Daoy (cell line): Measurements from ENCODE around the gene HAPLN1. TPM values are rescaled to one million over a fixed set of nuclear protein-coding genes. Genes with fewer than 3 reads are reported as not detected.
"Not testable (repeated sequence)": the region's sequence is repeated elsewhere in the genome, so short reads cannot be mapped to it uniquely, and the experiment has no call there.

Source experiments
- DNase-seq: peaks from one replicate; pipeline ENCODE4 v3.0.0-alpha.2; 2015; ENCODE audit warnings: low read depth
- total RNA-seq: library from RNA; depleted of rRNA; stranded (reverse); fragments of >200 nt; shearing (Covaris generic); gene quantifications from 2 replicates; pipeline ENCODE4 v1.2.3, GENCODE V29; 2014; rRNA removed

The HAPLN1 gene
- total RNA-seq: 24.4 and 28.5 TPM in 2 replicates

DNA sequence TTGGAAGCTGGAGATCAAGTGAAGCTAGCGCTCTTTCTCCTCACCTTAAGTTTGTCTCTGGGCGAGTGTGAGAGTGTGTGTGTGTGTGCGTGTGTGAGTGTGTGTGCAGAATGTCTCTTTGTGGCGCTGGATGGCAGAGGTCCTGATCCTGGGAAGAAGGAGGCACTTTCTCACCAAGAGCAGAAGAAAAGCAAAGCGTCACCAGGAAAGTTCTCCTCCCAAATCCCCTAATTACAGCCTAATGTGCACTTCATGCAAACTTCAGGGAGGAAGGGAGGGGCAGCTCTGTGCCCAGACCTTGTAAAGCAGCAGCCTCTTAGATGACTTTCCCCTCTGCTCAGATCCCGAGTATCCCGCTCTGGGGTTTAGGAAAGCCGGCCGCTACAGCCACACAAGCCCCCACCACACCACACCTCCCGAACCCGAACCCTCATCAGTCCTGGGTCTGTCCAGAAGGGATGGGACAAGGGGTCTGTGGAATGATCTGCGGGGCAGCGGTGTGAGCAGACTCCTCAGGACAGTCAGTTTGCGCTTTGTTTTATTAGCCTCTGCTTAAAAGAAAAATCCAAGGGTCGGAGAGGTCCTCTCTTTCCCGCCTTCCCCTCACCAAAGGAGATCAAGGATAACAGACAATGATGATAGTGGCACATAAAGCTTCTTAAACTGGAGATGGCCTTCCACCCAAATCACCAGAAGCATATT lies at the start of gene HAPLN1:
TSS of gene HAPLN1 (minus strand) at position 20 of the 702 bp plus-strand sequence. CDS start 47,332 bp downstream, outside the sequence.
- DNase-seq: peak; percentile 24

- no peak for DNase-seq
Measured at GRCh38 chr5:83767409-83767992, 46.8 kb upstream of the HAPLN1 start.

GRCh38 chr5:83764101-83764500 lies 43.4 kb upstream of the HAPLN1 start:
- DNase-seq: no peak

DNA sequence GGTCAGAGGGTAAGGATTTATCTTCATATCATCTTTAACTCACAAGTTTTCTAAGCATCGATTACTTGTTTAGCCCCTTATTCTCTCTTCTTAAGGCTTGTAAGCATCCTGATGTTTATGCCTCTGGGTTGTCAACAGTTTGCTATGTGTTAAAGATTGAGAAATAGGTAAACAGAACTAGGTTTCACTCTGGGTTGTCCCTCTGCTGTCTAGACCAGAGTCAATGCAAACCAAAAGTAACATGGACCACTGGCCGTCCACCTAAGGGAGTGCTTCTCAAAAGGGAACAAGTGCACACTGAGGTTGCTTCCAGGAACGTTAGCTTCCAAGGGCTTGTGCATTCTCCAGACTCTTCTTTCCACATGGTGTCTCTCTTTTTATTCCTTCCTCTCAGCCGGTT lies 39.9 kb upstream of the HAPLN1 start:
- DNase-seq: no peak

- no peak for DNase-seq
Measured at GRCh38 chr5:83752700-83753099, 32.0 kb upstream of the HAPLN1 start.

DNA sequence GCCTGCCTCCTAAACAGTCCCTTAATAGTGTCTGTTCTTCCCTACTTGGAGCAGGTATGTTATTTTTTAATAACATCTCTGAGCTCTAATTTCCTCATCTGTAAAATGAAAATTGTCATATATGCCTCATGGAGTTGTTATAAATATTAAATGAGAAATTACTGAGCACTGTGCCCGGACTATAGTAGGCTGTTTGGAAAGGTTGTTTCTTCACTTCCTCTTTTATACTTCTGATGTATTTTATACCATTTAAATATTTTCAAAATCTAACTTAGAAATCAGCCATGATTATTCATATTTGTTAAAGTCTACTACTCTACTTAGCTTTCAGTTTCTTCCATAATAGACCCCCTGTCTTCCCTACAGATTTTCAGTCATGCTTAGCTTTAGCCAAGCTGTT lies 30.5 kb upstream of the HAPLN1 start:
- no peak for DNase-seq

DNA sequence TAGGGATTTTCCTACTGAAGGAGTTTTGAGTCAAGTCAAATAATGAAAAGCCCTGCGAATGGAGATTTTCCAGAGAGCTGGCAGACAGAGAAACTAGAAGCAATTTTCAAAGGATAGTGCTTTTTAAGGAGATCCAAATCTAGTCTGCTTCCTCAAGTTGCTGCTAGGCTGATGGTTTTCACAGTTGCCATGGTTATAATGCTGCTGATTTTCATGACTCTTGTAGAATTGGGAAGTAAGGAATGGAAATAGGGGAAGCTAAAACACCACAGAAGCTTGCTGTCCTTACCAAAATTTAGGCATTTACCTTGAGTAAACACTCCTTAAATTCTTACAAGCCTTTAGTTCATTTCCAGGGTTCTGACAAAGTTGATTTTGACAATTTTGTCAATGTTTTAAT lies 30.1 kb upstream of the HAPLN1 start:
- no peak for DNase-seq

DNA sequence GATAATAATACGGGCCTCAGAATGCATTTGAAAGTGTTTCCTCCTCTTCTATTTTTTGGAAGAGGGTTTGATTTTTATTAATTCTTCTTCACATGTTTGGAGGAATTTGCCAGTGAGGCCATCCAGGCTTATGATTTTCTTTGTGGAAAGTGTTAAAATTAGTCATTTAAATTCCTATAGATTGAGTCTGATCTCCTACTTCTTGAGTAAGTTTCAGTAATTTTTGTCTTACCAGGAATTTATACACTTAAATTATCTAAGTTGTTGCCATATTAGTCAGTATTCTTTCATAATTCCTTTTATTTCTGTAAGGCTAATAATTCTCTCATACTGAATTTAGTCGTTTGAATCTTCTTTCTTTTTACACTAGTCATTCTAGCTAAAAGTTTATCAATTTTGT lies 25.2 kb upstream of the HAPLN1 start:
- DNase-seq: no peak

DNA sequence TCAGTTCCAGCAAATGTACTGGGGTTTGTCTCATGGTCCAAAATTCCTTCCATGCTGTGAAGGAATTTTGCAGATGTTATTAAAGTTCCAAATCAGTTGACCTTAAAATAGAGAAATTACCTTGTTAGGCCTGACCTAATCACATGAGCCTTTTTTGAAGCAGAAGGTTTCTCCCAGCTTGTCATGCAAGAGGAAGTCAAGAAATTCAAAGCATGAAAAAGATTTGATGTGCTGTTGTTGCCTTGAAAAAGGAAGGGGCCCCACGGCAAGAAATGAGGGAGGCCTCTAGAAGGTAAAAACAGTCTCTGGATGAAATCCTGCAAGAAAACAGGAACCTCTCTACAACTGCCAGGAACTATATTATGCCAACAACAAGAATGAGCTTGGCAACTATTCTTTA lies 24.2 kb upstream of the HAPLN1 start:
- DNase-seq: no peak

DNA sequence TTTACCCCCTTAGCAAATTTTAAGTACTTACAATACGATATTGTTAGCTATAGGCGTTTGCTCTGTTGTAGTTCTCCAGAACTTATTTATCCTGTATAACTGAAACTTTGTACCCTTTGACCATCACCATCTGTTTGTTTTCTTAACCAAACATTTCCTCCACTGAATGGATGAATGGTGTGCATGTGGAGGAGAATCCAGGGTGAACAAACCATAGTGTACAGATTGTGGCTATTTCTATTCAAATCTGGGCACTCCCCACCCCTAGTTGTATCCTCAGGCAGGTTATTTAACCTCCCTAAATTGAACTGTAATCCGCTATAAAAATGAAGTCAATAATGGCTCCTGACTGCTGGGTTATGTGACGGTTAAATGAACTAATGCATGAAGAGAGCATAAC lies 21.4 kb upstream of the HAPLN1 start:
- DNase-seq: no peak

DNA sequence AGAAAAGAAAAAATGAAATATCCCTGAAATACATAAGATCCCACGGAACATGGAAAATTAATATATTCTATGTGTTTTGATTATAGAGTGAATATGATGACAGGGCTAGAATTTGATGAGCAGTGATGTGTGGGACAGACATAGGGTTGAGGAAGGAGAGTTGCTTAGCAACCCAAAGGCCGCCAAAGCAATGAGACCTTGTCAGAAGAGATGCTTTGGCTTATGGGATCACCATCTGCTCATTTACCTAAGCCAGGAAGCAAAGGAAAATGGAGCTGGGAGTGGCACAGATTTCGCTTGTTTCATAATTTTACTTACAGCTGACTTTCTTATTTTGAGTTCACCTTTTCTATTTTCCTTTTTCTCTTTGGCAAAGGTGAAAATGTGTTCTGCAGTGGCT lies 20.9 kb upstream of the HAPLN1 start:
- no peak for DNase-seq

DNA sequence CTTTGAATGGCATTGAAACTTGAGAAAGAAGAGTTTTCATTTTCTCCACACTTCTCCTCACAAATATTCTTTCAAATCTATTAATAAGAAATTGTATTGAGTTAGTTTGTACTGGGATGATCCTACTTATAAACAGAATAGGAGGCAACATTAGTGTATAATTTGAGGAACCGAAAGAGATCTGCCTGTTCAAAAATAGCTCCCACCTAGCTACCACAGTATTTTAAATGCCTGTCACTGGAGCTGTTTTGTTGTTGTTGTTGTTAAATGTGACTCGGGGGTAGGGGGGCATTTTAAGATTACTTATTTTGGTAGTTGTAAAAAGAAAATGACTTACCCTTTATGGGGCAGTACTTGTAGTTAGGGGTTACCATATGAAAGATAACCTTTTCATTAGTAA lies 20.1 kb upstream of the HAPLN1 start:
- DNase-seq: no peak

- not testable (repeated sequence) for DNase-seq
Measured at GRCh38 chr5:83736169-83736568, 15.5 kb upstream of the HAPLN1 start.

DNA sequence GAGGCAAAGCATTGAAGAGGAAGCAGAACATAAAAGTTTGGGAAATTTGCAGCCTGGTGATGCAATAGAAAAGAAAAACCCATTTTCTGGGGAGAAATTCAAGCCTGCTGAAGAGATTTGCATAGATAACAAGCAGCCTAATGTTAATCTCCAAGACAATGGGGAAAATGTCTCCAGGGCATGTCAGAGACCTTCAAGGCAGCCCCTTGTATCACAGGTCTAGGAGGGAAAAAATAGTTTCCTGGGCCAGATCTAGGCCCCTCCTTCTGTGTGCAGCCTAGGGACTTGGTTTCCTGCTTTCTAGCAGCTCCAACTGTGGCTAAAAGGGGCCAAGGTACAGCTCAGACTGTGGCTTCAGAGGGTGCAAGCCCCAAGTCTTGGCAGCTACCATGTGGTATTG lies 14.4 kb upstream of the HAPLN1 start:
- DNase-seq: not testable (repeated sequence)

DNA sequence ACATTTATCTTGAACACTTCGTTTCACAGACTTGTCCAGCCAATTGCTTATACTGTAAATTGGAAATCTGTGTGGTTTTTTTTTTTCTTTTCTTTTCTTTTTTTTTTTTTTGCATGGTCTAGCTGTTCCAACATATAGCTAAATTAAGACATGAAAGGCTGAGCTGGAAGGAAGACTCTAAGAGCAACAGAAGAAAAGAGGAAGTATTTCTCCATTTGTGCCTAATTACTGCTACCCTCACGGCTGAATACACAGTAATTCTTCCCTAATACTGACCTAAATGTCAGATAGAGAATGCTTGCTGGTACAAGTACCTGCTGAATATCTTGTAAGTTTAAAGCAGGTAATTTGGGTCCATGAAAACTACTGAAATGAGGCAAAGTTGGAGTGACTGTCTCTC lies 11.0 kb upstream of the HAPLN1 start:
- no peak for DNase-seq

DNA sequence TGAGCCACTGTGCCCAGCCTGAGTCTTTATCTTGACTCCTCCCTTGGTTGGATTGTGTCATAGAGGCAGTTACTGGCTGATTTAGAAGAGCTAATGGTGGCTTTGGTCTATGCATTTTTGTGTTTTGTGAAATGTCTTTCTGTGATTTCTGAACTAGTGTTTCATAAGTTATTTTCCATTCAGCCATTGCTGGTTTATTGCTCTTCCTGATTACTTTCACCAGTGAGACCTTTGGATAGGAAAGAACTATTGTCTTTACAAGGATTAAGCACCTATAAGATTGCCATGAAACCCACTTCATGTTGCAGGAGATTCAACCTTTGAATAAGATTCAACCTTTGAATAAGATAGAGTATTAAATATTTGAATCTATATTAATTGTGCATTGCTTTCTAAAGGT lies 8.7 kb upstream of the HAPLN1 start:
- no peak for DNase-seq

DNA sequence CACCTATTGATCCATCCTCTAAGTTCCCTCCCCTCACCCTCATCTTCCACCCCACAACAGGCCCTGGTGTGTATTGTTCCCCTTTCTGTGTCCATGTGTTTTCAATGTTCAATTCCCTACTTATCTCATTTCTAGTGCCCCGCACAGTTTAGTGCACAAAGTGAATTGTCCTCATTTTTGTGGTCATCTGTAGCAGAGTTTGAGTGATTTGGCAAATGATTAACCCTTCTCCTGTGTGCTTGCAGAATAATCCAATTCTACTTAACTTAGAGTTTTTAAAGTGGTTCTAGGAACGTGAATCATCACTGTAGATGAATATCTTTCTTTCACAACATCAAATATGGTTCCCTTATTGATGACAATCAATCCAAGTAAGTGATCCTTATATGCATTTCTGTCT lies 6.3 kb upstream of the HAPLN1 start:
- DNase-seq: no peak

DNA sequence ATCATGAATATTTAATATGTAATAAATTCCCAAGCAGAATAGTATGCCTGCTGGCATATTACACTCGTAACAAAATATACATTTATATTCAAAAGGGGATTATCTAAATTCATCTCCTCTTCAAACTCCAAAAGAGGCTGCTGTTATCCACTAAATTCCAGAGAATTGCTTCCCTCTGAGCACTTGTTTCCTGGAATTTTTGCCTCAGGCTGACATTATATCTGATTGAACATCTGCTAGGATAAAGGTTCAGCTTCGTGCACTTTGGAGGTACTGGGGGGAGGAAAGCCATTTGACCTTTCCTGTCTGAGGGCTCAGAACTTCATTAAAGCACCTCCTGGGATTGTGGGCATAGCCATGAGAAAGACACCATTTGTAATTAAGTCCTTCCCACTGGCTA lies 4.3 kb upstream of the HAPLN1 start:
- peak; percentile 10 for DNase-seq

DNA sequence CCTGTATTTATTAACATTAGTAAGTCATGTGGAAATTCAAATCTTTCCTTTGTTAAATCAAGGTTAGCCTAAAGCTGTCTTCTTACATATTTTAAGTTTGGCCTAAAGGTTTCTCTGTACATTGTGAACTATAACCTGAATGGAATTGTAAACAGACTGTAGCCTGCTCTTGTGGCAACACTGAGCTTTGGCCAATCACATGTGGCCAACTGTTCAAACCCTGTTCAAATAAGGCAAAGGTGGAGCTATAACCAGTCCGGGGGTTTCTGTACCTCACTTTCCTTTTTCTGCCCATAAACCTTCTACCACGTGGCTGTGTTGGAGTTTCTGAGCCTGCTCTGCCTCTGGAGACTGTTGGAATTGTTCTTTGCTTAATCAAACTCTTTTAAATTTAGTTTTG lies 3.3 kb upstream of the HAPLN1 start:
- peak; percentile 34 for DNase-seq

DNA sequence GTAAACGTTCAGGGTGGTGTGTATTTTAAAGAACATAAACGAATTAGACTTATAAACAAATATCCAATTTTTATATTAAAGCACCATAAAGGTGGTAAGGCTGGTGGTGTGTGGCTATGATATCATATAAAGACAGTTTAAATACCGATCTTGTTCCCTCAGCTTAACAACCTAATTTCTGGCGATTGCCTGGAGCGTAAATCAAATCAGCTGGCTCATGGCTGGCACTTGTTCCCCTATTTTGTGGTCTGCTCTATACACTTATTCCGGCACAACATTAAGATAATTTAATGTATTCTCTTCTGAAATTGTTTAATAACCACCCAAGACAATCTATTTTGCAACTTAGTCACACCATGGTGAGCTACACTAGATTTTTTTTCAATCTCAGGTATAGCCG lies 2.4 kb upstream of the HAPLN1 start:
- DNase-seq: peak; percentile 28

- DNase-seq: peak; percentile 90
Measured at GRCh38 chr5:83721953-83722901, 1.6 kb upstream of the HAPLN1 start.

DNA sequence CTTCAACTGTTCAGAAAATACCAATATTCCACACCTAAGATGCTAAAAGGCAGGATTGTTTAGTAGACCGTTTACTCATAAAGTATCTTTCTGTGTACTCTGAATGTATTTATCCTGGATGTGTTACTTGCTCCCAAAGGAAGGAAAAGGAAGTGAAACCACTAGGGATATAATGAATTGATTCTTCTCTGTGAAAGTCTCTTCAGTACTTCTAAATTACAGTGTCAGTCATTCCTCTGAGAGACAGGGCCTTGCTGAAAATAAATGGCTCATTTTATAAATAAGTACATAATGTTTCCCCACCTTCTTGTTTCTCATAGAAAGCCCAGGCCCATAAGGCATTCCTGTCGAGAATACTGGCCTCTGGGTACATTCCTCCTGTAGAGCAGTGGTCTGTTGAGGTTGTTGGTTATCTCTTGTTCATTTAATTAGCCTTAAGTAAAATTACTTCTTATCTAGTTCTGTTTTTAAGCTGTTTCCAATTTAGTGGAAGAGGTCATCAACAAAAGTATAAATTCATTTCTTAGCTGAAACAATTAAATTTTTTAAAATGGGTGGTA lies 1.6 kb downstream of the HAPLN1 start:
- DNase-seq: no peak
